ENCODE measurements around the gene INSR. TPM values are rescaled to one million over a fixed set of nuclear protein-coding genes. Genes with fewer than 3 reads are reported as not detected.

Gene INSR
- total RNA-seq, 1 experiment from 2014 or later, result 35.9 TPM

DNA sequence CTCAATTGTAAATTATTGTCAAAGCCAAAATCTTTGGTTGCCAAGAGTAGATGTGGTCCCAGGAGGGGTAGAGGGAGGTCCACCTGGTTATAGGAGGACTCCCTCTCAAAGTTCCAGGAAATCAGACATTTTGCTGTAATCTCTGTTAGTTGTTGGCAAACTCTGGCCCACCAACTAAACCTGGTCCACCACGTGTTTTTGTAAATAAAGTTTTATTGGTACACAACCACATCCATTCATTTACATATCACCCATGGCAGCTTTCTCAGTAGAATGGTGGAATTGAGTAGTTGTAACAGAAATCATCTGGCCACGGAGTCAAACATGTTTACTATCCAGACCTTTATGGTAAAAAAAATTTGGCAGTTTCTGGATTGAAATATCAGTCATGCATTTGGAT, 154.1 kb downstream of the INSR start:
- peaks cover 8% of the 10 kb centered on the region for H3K9me3 Mint-ChIP-seq
- H3K36me3 Mint-ChIP-seq, result peaks cover 36% of the 10 kb centered on the region
- ATAC-seq (no peak), DNase-seq (ENCODE audit: low spot score) (no peak)
- no peaks in the 10 kb centered on the region for H3K27me3 Mint-ChIP-seq (ENCODE audit: low read depth)
- ChIA-PET CTCF (interaction anchor here (0.8 kb wide), 1 partner anchor 201 kb away, joined by 3 read pairs; no protein-coding TSS in a partner anchor), POLR2A (interaction anchor here (0.6 kb wide), 2 partner anchors 84 to 187 kb away, joined by 3 read pairs; no protein-coding TSS in a partner anchor)
- TF ChIP-seq, protein P1, sequence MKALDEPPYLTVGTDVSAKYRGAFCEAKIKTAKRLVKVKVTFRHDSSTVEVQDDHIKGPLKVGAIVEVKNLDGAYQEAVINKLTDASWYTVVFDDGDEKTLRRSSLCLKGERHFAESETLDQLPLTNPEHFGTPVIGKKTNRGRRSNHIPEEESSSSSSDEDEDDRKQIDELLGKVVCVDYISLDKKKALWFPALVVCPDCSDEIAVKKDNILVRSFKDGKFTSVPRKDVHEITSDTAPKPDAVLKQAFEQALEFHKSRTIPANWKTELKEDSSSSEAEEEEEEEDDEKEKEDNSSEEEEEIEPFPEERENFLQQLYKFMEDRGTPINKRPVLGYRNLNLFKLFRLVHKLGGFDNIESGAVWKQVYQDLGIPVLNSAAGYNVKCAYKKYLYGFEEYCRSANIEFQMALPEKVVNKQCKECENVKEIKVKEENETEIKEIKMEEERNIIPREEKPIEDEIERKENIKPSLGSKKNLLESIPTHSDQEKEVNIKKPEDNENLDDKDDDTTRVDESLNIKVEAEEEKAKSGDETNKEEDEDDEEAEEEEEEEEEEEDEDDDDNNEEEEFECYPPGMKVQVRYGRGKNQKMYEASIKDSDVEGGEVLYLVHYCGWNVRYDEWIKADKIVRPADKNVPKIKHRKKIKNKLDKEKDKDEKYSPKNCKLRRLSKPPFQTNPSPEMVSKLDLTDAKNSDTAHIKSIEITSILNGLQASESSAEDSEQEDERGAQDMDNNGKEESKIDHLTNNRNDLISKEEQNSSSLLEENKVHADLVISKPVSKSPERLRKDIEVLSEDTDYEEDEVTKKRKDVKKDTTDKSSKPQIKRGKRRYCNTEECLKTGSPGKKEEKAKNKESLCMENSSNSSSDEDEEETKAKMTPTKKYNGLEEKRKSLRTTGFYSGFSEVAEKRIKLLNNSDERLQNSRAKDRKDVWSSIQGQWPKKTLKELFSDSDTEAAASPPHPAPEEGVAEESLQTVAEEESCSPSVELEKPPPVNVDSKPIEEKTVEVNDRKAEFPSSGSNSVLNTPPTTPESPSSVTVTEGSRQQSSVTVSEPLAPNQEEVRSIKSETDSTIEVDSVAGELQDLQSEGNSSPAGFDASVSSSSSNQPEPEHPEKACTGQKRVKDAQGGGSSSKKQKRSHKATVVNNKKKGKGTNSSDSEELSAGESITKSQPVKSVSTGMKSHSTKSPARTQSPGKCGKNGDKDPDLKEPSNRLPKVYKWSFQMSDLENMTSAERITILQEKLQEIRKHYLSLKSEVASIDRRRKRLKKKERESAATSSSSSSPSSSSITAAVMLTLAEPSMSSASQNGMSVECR (CRISPR knock-in tag; IDR thresholded peaks at IDR 0.05; ENCODE audit: borderline replicate concordance), result no peak
- TF ChIP-seq ZNF512 (CRISPR knock-in tag; IDR thresholded peaks at IDR 0.05; ENCODE audit: borderline replicate concordance) (no peak), CREM (CRISPR knock-in tag; IDR thresholded peaks at IDR 0.05) (no peak), NR1H2 (CRISPR knock-in tag; IDR thresholded peaks at IDR 0.05) (no peak), CREB1 (CRISPR knock-in tag; IDR thresholded peaks at IDR 0.05) (no peak), OVOL2 (CRISPR knock-in tag; IDR thresholded peaks at IDR 0.05; ENCODE audit: borderline replicate concordance) (no peak), SOX15 (CRISPR knock-in tag; IDR thresholded peaks at IDR 0.05) (no peak), ZNF138 (CRISPR knock-in tag; conservative IDR thresholded peaks at IDR 0.05) (no peak), ATF3 (CRISPR knock-in tag; conservative IDR thresholded peaks at IDR 0.05) (no peak), JUN (CRISPR knock-in tag; IDR thresholded peaks at IDR 0.05) (no peak), NFATC4 (CRISPR knock-in tag; IDR thresholded peaks at IDR 0.05) (no peak), NFYB (CRISPR knock-in tag; conservative IDR thresholded peaks at IDR 0.05; ENCODE audit: low read depth) (no peak), ZNF671 (CRISPR knock-in tag; IDR thresholded peaks at IDR 0.05) (no peak), JAZF1 (CRISPR knock-in tag; IDR thresholded peaks at IDR 0.05) (no peak), E2F5 (CRISPR knock-in tag; IDR thresholded peaks at IDR 0.05) (no peak)
- TF ChIP-seq, protein P2, sequence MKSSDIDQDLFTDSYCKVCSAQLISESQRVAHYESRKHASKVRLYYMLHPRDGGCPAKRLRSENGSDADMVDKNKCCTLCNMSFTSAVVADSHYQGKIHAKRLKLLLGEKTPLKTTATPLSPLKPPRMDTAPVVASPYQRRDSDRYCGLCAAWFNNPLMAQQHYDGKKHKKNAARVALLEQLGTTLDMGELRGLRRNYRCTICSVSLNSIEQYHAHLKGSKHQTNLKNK (CRISPR knock-in tag; IDR thresholded peaks at IDR 0.05), result no peak
- TF ChIP-seq, protein P3, sequence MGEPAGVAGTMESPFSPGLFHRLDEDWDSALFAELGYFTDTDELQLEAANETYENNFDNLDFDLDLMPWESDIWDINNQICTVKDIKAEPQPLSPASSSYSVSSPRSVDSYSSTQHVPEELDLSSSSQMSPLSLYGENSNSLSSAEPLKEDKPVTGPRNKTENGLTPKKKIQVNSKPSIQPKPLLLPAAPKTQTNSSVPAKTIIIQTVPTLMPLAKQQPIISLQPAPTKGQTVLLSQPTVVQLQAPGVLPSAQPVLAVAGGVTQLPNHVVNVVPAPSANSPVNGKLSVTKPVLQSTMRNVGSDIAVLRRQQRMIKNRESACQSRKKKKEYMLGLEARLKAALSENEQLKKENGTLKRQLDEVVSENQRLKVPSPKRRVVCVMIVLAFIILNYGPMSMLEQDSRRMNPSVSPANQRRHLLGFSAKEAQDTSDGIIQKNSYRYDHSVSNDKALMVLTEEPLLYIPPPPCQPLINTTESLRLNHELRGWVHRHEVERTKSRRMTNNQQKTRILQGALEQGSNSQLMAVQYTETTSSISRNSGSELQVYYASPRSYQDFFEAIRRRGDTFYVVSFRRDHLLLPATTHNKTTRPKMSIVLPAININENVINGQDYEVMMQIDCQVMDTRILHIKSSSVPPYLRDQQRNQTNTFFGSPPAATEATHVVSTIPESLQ (CRISPR knock-in tag; IDR thresholded peaks at IDR 0.05), result no peak
- TF ChIP-seq, protein P4, sequence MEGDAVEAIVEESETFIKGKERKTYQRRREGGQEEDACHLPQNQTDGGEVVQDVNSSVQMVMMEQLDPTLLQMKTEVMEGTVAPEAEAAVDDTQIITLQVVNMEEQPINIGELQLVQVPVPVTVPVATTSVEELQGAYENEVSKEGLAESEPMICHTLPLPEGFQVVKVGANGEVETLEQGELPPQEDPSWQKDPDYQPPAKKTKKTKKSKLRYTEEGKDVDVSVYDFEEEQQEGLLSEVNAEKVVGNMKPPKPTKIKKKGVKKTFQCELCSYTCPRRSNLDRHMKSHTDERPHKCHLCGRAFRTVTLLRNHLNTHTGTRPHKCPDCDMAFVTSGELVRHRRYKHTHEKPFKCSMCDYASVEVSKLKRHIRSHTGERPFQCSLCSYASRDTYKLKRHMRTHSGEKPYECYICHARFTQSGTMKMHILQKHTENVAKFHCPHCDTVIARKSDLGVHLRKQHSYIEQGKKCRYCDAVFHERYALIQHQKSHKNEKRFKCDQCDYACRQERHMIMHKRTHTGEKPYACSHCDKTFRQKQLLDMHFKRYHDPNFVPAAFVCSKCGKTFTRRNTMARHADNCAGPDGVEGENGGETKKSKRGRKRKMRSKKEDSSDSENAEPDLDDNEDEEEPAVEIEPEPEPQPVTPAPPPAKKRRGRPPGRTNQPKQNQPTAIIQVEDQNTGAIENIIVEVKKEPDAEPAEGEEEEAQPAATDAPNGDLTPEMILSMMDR (IDR thresholded peaks at IDR 0.05), result no peak
- H3K4me1 Mint-ChIP-seq, result no peaks in the 10 kb centered on the region
- no peak overlapping the region for H3K4me3 Mint-ChIP-seq
- no peak overlapping the region for H3K27ac Mint-ChIP-seq

All from WTC11 (cell line).